Activated effector memory CD4-positive, alpha-beta T cell treated with anti-CD3 and anti-CD28 coated beads, Interleukin-2, amount 50 U/mL, for 16 hours (primary cell): Measurements from ENCODE around the gene CNOT3.

Experiments used
- DNase-seq: peaks from one replicate; pipeline ENCODE4 v3.0.0-alpha.2; 2020

The CNOT3 gene

DNA sequence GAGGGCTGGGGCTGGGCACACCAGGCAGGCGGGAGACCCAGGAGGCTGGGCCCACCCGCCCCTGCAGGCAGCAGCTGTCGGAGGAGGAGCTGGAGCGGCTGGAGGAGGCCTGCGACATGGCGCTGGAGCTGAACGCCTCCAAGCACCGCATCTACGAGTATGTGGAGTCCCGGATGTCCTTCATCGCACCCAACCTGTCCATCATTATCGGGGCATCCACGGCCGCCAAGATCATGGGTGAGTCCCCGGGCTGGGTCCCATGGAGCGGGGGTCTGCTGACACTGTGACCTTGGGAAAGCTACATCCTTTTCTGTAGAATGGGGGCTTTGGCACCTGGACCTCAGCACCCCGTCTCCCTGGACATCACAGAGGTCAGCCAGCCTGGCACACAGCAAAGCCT lies 13.9 kb upstream of the CNOT3 start:
- no peak for DNase-seq

DNA sequence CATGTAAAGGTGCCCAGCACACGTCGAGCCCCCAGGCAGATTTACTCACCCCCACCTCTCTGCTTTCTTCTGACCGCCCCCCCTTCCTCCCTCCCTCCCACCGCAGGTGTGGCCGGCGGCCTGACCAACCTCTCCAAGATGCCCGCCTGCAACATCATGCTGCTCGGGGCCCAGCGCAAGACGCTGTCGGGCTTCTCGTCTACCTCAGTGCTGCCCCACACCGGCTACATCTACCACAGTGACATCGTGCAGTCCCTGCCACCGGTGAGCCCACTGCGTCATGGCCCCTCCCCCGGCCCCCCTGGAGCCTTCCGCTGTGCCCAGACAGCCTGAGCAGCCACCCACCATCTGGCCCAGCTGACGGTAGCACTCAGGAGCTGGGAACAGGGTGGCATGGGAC lies 13.2 kb upstream of the CNOT3 start:
- DNase-seq: no peak

DNA sequence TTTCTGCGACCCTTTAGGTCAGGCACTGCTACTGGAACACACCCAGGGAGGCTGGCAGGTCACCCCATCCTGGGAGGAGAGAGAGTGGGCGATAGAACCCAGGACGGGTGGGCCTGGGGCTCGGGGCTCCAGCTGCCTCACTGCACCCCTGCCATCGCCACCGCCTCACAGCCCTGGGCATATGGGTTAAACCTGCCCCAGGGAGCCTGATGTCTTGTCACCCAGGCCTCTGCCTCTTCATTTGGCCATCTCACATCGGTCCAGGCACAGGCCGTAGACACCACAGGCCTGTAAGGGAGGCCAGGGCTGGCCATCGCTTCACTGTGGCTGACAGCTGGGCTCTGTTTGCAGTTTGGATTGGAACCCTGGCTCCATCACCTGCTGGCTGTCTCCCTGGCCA lies 11.8 kb upstream of the CNOT3 start:
- no peak for DNase-seq

DNA sequence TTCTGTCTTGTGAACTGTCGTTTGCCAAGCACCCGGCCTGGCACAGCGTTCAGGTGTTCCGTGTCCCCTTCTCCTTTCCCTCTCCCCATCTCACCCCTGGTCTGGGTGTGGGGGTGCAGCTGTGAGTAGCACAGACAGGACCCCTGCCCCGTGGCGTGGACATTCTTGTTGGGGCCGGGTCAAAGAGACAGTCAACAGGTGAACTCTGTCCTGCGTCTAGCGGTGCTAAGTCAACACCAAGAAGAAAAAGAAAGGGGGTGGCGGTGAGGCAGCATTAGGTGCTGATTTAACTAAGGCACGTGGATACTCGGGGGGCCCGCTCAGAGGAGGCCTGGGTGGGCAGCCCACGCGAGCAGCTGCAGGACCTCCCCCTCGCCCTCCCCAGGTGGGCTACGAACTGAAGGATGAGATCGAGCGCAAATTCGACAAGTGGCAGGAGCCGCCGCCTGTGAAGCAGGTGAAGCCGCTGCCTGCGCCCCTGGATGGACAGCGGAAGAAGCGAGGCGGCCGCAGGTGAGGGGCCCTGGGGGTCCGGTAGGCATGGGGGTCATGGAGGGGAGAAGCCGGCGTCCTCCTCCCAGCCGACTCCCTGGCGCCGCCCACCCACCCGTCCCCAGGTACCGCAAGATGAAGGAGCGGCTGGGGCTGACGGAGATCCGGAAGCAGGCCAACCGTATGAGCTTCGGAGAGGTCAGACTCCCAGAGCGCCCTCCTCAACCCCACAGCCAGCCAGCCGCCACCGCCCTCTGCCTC lies 9.7 kb upstream of the CNOT3 start:
- DNase-seq: no peak

DNA sequence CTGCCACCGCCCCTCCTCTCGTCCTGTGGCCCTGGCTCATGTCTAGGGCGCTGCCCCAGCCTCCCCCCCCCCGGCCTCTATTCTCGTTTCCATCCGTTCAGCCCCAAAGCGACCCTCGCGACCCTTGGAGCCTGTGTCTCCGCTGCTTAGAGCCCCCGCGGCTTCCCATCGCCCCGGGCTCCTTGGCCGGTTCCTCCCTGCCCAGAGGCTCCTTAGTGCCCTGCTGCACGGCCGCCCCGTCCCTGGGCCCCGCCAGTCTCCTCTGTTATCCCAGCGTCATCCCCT lies 9.2 kb upstream of the CNOT3 start:
- DNase-seq: no peak

DNA sequence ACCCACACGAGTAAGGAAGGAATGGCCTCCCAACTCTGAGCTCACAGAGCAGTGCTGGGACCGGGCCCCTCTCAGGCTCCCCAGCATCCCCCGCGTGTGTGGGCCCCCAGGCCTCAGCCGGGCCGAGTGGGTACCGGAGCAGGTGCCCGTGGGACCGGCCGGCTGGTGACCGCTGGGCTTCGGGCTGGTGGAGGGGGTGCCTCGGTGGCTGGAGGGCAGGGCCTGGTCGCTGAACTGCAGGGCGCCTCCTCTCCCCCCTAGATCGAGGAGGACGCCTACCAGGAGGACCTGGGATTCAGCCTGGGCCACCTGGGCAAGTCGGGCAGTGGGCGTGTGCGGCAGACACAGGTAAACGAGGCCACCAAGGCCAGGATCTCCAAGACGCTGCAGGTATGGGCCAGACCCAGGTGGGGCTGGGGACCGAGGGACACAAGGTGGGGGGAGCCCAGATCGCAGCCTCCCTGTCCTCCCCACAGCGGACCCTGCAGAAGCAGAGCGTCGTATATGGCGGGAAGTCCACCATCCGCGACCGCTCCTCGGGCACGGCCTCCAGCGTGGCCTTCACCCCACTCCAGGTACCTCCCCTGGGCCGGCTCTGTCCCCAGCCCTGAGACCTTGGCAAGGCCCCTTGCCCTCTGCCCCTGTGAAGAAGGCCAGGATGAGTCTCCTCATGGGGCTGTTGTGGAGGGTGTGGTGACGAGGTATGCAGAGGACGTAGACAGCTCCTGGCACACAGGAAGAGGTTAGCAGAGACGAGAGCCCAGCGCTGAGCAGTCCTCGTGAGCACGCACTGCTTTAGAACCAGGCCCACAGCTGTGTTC lies 8.6 kb upstream of the CNOT3 start:
- no peak for DNase-seq

DNA sequence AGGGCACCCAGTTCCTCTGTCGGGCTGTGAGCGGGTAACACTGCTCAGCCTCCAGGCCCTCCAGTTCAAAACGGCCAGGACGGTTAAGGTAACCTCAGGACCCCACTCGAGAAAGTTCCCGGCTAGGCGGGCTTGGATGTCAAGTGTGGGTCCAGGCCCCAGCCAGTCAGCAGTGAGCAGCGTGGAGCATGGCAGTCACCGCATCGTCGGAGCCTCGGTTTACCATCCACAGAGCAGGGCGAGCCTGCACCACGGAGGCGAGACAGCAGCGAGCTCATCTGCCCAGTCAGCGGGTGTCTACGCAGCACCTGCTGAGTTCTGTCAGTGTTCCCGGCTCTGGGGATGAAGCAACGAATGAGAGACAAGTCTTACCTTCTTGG lies 8.0 kb upstream of the CNOT3 start:
- no peak for DNase-seq

DNA sequence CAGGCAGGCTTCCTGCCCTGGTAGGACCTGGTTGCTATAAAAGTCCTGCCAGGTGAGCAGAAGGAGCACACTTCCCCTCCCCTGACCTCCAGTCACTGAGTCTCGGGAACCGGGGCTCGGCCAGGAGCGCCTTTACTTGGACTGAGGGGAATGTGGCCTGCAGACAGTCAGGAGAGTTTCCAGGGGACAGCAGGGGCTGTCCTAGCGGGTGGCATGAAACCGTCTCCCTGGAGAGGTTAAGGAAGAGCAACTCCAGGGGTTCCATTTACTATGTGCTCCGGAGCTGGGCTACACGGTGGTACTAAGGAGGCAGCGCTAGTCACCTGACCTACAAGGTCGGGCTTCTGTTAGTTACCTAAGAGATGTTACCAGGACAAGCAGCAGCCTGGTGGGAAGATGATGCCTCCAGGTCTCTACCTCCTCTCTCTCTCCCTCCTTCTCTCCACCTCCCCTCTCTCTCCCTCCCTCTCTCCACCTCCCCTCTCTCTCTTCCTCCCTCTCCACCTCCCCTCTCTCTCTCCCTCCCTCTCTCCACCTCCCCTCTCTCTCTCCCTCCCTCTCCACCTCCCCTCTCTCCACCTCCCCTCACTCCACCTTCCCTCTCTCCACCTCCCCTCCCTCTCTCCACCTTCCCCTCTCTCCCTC lies 4.1 kb upstream of the CNOT3 start:
- DNase-seq: no peak

DNA sequence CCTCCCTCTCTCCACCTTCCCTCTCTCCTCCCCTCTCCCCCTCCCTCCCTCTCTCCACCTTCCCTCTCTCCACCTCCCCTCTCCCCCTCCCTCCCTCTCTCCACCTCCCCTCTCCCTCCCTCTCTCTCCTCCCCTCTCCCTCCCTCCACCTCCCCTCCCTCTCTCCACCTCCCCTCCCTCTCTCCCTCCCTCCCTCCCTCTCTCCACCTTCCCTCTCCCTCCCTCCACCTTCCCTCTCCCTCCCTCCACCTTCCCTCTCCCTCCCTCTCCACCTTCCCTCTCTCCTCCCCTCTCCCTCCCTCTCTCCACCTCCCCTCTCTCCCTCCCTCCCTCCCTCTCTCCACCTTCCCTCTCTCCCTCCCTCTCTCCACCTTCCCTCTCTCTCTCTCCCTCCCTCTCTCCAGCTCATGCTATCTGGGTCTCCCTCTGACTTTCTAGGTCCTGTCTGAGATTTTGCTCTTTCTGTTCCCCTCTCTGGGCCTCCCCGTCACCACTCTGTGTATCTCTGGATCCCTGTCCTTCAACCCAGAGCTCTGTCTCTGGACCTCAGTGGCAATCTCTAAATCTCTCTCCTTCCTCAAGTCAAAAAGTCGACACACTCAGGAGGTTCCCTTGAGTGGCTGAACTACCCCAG lies 3.5 kb upstream of the CNOT3 start:
- no peak for DNase-seq

DNA sequence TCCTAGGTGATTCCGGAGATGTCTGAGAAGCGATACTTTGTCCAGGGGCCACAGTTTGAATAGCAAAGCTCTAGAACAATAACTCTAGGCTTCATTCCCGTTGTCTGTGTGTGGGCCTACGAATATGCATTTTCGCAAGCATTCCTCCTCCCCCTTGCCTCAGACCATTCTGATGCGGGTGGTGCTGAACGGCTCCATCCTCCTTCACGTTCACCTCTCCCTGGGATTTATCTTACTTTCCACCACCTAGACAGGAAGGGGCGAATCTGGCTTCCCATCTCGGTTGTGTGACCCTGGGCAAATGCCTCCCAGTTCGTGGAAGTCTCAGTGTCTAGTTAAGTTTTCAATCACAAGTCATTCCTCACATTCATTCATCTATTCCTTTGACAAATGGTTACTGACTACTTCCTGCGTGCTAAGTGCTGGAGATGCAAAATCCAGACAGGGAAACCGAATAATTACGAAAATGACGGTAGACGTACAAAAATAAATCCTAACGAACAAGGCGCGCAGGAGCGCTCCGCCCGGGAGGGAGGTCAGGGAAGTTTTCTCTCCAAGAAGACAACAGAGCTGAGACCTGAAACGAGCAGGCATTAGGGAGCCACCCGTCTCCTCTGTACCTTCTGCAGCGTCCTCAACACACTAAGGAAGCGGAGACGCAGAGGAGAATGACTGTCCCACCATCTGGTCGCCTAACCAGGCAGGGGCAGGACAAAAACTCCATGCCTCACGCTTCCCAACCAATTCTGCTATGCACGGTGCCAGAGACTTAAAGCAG lies 1.3 kb upstream of the CNOT3 start:
- DNase-seq: peak; percentile 67

DNA sequence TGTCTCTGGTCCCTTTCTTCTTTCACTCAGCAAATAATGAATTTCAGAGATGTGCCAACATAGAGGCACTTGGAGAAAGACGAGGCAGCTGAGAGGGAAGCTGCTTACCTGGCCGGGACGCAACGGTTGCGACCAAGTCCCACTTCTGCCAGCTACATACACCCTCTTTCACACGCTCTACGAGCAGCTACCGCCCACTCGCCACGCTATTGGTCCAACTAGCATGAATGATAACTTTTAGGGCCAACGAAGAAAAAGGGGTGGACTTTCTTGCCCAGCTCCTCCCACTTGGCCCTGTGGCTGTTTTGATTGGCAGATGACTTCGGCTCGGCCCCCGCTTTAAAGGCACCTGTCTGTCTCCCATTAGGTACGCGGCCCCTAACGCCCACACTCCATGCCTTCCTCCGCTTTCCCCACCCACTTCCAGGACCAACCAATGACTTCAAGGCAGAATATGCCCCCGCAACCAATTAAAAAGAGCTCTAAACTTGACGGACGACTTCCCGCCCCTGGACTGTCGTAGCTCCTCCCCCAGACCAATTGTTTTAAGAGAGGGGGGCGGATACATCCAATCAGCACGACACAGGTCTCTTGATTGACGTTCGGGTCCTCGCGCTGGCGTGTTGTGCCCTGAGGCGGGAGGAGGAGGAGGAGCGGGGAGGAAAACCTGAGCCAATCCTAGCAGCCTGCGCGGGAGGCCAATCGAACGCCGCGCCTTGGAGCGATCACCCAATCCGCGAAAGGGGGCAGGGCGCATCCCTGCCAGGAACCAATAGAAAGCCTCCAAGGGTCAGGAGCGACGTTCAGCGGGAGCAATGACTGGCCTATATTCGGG lies 481 bp upstream of the CNOT3 start:
- peak; percentile 100 for DNase-seq

DNA sequence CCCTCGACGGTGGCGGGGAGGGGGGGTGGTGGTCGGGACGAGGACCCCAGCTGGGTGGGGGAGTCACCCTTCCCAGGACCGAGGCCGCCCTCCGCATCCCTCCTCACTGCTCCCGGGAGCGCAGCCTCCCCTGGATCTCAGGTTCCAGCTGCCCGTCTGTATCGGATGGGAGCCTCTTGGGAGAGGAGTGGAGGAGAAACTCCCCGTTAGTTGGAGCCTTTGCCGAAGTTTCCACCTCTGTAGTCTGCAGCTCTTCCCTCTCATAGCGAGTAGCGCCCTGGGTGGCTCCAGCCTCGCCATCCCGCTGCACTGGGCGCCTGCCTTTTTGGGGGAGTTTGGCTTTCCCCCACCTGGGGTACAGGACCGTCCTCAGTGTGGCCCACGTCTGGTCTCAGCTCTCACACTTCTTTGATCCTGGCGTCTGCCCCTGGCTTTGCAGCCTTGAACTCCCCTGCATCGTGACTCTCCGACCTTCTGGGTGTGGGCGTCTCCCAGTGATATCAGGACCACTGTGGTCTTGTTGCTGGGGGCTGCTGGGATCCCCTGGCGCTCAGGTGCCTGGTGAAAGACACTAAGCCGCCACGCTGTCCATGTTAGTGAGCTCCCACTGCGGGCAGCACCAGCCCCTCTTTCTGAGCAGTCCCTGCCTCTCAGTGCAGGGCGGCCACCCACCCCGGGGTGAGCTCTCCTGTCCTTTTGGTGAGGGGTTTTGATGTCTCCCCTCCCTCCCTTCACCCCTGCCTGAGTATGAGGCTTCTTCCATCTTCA lies 1.1 kb downstream of the CNOT3 start:
- DNase-seq: peak; percentile 75

DNA sequence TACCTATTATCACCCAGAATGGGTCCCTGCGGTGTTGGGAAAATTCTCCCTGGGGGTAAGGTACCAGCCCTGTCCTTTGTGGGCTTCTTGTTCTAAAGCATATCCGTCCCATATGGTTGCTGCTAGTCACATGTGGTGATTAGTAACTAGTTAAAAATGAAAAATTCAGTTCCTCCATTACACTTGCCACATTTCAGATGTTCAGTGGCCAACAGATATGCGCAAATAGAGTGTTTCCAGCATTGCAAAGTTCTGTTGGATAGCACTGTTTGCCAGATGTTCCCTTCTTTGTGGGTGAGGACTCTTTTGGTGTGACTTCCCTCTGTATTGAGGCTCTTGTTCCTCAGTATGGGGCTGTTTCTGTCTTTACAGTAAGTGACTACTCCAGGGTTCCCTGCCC lies 3.8 kb downstream of the CNOT3 start:
- no peak for DNase-seq

DNA sequence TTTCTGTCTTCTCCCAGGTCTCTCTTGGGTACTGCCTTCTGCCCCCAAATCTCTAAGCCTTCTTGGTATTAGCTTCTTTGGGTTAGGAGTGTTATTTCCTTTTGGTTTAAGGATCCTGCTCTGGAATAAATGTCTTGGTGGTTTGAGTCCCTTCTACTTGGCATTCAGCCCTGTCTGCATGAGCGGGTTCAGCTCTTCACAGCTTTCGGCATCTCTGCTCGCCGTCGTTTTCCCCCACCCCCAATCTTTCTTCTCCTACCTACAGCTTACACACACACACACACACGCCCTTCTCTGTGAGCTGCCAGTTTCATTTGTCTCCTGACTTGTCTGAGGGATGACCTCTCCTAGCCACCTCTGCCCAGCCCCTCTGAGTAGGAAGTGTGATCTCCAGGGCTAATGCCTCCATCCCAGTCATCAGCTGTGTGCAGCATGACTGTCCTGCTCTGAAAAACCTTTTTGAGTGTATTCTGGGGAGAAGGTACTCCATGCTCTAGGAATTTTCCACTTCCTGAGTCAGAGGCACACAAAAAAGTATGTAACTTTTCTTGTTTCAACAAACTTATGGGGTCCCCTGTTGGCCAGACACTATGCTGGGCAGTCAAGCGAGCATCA lies 4.7 kb downstream of the CNOT3 start:
- no peak for DNase-seq

DNA sequence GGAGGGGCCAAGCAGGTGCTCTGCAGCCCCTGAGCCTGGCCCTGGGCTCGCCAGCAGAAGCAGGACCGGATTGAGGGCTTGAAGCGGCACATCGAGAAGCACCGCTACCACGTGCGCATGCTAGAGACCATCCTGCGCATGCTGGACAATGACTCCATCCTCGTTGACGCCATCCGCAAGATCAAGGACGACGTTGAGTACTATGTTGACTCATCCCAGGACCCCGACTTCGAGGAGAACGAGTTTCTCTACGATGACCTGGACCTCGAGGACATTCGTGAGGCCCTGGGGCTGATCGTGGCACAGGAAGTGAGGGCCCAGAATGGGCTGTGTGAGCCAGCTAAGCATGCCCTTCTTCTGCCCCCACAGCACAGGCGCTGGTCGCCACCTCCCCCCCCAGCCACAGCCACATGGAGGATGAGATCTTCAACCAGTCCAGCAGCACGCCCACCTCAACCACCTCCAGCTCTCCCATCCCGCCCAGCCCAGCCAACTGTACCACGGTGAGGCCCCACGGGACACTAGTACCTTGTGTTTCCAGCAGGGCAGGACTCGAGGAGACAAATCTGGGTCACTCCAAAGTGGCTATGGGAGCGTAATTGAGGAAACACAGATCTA lies 8.1 kb downstream of the CNOT3 start:
- DNase-seq: no peak

DNA sequence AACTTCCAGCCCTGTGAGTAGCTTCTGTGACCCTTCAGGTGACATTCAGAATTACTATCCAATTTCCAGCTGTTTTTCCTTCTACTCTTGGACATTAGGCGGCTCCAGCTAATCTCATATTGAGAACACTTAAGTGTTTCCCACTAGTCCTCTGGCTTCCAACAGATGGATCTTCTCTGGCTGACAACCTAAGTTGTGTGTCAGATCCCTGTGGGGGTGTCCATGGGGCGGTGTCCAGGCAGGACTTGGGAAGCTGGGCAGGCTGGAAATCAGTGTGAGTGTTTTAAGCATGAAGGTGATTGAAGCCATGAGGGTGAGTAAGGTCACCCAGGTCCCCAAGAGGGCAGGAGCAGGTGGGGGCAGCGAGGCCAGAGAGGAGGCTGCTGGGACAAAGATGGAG lies 10.1 kb downstream of the CNOT3 start:
- no peak for DNase-seq

DNA sequence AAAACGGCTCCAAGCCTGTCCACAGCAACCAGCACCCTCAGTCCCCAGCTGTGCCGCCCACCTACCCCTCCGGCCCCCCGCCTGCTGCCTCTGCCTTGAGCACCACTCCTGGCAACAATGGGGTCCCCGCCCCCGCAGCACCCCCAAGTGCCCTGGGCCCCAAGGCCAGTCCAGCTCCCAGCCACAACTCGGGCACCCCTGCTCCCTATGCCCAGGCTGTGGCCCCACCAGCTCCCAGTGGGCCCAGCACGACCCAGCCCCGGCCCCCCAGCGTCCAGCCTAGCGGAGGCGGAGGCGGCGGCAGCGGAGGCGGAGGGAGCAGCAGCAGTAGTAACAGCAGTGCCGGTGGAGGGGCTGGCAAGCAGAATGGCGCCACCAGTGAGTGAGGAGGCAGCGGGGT lies 10.6 kb downstream of the CNOT3 start:
- DNase-seq: no peak

DNA sequence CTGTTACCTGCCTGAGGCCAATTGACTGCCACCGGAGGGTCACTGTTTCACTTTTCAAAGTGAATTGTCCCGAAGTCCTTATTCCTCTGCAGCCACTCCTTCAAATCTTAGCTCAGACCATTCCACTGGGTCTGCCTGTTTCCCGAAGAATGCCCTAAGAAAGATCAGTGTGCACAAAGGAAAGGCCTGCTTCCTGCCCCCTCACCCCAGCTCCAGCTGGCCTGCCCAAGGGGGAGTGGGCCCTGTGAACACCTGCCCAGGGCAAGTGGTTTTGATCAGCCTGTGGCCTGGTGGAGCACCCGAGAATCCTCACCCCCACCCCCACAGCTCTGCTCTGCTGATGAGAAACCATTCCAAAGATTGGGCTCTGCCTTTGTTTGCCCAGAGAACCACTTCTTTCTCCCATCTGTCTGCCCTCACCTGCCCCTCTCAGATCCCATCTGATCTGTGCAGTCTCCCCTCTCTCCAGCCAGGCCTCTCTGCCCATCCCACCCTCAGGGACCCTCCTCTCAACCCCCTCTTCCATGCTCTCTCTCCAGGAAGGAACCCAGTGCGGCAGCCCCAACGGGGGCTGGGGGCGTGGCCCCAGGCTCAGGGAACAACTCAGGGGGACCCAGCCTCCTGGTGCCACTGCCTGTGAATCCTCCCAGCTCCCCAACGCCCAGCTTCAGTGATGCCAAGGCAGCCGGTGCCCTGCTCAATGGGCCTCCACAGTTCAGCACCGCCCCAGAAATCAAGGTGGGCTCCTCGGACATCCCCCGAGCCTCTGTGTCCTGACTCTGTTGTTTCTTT lies 11.7 kb downstream of the CNOT3 start:
- no peak for DNase-seq

DNA sequence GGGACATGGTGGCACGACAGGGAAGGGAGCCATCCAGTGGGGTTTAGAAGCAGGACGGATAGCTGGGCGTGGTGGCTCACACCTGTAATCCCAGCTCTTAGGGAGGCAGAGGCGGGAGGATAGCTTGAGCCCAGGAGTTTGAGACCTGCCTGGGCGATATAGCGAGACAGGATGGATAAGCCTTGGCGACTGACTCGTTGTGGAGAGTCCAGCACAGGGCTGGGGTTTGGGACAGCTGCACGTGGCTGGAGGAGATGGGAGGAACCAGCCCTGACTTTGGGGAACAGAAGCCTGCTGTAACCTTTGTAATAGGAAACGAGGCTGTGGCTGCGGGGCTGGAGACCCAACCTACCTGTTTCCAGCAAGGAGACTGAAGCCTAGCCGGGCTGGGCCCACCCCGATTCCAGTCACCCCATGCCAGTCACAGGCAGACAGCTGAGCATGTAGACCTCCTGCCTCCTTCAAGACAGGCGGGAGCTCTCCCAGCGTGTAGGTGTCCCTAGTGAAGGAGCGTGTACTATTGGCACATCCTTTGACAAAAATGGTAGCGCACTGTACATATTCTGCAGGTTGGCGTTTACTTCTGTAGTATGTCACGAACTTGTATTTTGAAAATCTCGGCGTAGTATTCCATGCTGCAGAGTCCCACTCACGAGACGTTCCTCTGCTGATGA lies 13.9 kb downstream of the CNOT3 start:
- no peak for DNase-seq
